BJ (cell line): ENCODE data around the gene PTTG1IP. TPM values are rescaled to one million over a fixed set of nuclear protein-coding genes. Genes with fewer than 3 reads are reported as not detected.

Experiments used
- CTCF ChIA-PET: fragments of 350-600 bp; formaldehyde crosslinking; extraction: SDS; loops from one replicate; lab custom pipeline; 2021; ENCODE audit warnings: antibody characterized with exemption, inconsistent platforms; lab: Yijun Ruan, JAX
- POLR2A ChIA-PET: fragments of 300-600 bp; sonication (Branson Sonifier 250); formaldehyde crosslinking; extraction: SDS; loops from one replicate; lab custom pipeline; 2021; ENCODE audit warnings: antibody characterized with exemption; lab: Charles Lee
- DNase-seq: peaks from one replicate; pipeline ENCODE4 v3.0.0-alpha.2; 2011; ENCODE audit warnings: low read depth
- H3K27me3 ChIP-seq: 2 replicates; pipeline ENCODE4 v1.6.0; 2011; ENCODE audit warnings: low read length; ENCODE audit not compliant: control insufficient read depth, insufficient read depth
- H3K36me3 ChIP-seq: 2 replicates; pipeline ENCODE4 v1.5.1; 2011; ENCODE audit warnings: low read length; ENCODE audit not compliant: control insufficient read depth, insufficient read depth
- H3K4me3 ChIP-seq: 2 replicates; pipeline ENCODE4 v1.5.1; 2011; ENCODE audit warnings: low read depth, mild to moderate bottlenecking, control low read depth, low read length
- CTCF ChIP-seq: IDR thresholded peaks from 2 replicates; pipeline ENCODE4 v1.5.1; 2011; ENCODE audit warnings: low read depth, mild to moderate bottlenecking, control low read depth, inconsistent platforms, low read length, moderate library complexity; ENCODE audit not compliant: insufficient read depth
- polyA plus RNA-seq: library from polyadenylated mRNA; depleted of rRNA; stranded (reverse); fragments of >200 nt; gene quantifications from 2 replicates; pipeline ENCODE4 v1.2.3, GENCODE V29; 2011

Gene PTTG1IP
- polyA plus RNA-seq, 1 experiment, result 249 TPM

GRCh38 chr21:44870748-44871495, 2.6 kb downstream of the PTTG1IP start:
- Histone ChIP-seq H3K27me3 (no peaks in the 10 kb centered on the region), H3K4me3 (no peak overlapping the region), H3K36me3 (peaks cover 2% of the 10 kb centered on the region; the same call in 1 of the 2 replicates)
- TF ChIP-seq CTCF, result no peak
- ChIA-PET CTCF (interaction anchor here (1.1 kb wide), 1 partner anchor 78 kb away, joined by 3 read pairs; no protein-coding TSS in a partner anchor), POLR2A (no interaction called here)
- DNase-seq, result no peak

GRCh38 chr21:44869781-44870747, 3.4 kb downstream of the PTTG1IP start:
- TF ChIP-seq CTCF, result no peak
- H3K36me3 ChIP-seq, result peaks cover 2% of the 10 kb centered on the region
- no peaks in the 10 kb centered on the region for H3K27me3 ChIP-seq
- ChIA-PET POLR2A (no interaction called here), CTCF (no interaction called here)
- H3K4me3 ChIP-seq, result no peak overlapping the region
- peak; percentile 70 for DNase-seq

- no peaks in the 10 kb centered on the region for H3K27me3 ChIP-seq
- POLR2A ChIA-PET, result no interaction called here
- H3K36me3 ChIP-seq, result peaks cover 8% of the 10 kb centered on the region
- no peak overlapping the region for H3K4me3 ChIP-seq
- DNase-seq, result no peak
- CTCF ChIA-PET, result no interaction called here
- no peak for TF ChIP-seq CTCF
Measured at GRCh38 chr21:44868707-44869106, 4.8 kb downstream of the PTTG1IP start.

GRCh38 chr21:44867999-44868700, 5.3 kb downstream of the PTTG1IP start:
- ChIA-PET POLR2A (no interaction called here), CTCF (no interaction called here)
- H3K36me3 ChIP-seq, result peaks cover 11% of the 10 kb centered on the region
- no peak overlapping the region for H3K4me3 ChIP-seq
- H3K27me3 ChIP-seq, result no peaks in the 10 kb centered on the region
- TF ChIP-seq CTCF, result no peak
- DNase-seq, result no peak
